GM12873 (cell line): ENCODE data around the gene NLGN3.

Experiments
- CTCF ChIP-seq: IDR thresholded peaks from 2 replicates; pipeline ENCODE4 v1.5.1; 2012; ENCODE audit warnings: low read depth, mild to moderate bottlenecking, moderate library complexity, low read length, control low read depth; ENCODE audit not compliant: insufficient read depth; ENCODE audit errors: missing control alignments

Gene NLGN3

DNA sequence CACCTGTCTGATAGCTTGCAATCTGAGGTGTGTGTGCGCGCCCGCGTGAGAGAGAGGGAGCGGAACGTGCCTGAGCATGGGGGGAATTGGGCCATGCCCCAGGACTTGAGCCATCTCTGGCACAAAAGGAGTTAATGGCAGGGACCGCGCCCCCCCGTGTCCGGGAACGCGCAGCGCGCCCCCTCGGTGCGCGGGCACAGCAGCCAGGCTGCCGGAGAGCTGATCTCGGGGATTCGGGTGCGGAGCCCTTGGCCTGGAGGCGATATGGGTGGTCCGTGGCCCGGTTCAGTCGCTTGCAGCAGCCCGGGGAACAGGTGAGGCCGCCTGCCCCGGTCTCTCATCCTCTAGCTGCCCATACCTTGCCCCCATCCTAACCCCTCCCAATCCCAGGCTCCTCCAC, at the start of gene NLGN3:
NLGN3 (plus strand) TSS at position 191 of the 400 bp plus-strand sequence. CDS start 2,909 bp downstream, outside the sequence.
- TF ChIP-seq CTCF = no peak

- TF ChIP-seq CTCF = no peak
Measured at GRCh38 chrX:71095033-71095432, 49.6 kb upstream of the NLGN3 start.

GRCh38 chrX:71095555-71095980, 49.1 kb upstream of the NLGN3 start, which contains the start of gene FOXO4:
TSS of gene FOXO4 (plus strand) at chrX:71095851. CDS start at chrX:71096529, 678 bp downstream.
- TF ChIP-seq CTCF = no peak

GRCh38 chrX:71095981-71096759, 48.5 kb upstream of the NLGN3 start:
- TF ChIP-seq CTCF = no peak

DNA sequence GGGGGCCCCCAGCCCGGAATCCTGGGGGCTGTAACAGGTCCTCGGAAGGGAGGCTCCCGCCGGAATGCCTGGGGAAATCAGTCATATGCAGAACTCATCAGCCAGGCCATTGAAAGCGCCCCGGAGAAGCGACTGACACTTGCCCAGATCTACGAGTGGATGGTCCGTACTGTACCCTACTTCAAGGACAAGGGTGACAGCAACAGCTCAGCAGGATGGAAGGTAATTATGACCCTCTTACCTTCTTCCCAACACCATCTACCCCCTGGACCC, 47.9 kb upstream of the NLGN3 start:
- TF ChIP-seq CTCF = no peak

DNA sequence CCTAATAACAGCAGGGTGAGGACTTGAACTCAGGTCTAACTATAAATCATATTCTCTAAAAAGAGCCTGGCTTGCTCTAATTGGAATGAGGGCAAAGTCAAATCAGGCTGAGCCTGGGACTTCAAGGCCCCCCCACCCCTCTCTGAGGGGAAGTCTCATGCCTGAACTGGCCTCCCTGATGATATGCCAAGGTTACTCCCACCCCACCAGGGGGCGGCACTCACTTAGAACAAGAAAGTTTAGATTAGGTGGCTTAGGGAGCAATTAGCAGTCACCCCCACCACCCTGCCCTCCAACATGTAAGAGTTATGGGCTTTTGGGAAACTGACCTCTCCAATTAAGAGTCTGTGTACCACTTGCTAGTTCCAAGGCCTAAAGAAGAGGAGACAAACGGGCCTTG, 46.3 kb upstream of the NLGN3 start:
- TF ChIP-seq CTCF = peak; percentile 64

DNA sequence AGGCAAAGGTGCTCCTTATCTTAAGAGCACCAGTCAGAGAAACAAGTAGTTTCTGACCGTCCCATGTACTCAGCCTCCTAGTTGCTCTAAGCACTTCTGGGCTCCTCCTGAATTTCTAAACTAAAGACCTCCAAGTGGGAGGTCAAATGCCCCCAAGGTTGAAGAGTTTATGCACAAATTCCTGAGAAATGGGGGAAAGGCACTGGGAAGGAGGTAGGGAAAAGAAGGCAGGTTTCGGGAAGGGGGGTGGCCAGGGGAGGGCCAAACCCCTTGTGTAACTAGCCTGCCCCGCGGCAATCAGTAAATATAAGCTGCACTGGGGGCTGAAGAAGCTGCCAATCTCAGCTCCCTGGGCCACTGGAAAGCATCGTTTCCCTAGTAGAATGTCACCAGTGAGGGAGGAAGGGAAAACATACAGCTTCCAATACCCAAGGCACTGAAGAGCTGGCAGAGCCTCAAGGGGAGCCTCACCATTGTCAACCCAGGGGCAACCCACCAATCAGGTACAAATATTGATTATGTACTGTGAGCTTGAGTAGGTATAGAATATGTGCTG, 45.6 kb upstream of the NLGN3 start:
- TF ChIP-seq CTCF = no peak
